Stimulated activated CD8-positive, alpha-beta memory T cell treated with anti-CD3 and anti-CD28 coated beads, Interleukin-4, amount 100 ng/mL, for 1 hour (primary cell): ENCODE measurements around the gene FAM167B.
A peak's percentile ranks its signal among the peaks of the same experiment; 100 is the strongest.
"Not testable (repeated sequence)": the region's sequence is repeated elsewhere in the genome, so short reads cannot be mapped to it uniquely, and the experiment has no call there.

Source experiments
- DNase-seq, 2 donors: peaks; one replicate each; pipeline ENCODE4 v3.0.0-alpha.2; 2020; ENCODE audit warnings: low read depth in 2 of 2, low spot score in 1 of 2

FAM167B gene

GRCh38 chr1:32257227-32257508 lies 10.1 kb downstream of the FAM167B start:
- DNase-seq = no peak

GRCh38 chr1:32263236-32263593 lies 16.2 kb downstream of the FAM167B start:
- DNase-seq = not testable (repeated sequence)

GRCh38 chr1:32263744-32264143 lies 16.7 kb downstream of the FAM167B start:
- no peak for DNase-seq

- no peak for DNase-seq
Observed at GRCh38 chr1:32265846-32266245, 18.8 kb downstream of the FAM167B start.

DNA sequence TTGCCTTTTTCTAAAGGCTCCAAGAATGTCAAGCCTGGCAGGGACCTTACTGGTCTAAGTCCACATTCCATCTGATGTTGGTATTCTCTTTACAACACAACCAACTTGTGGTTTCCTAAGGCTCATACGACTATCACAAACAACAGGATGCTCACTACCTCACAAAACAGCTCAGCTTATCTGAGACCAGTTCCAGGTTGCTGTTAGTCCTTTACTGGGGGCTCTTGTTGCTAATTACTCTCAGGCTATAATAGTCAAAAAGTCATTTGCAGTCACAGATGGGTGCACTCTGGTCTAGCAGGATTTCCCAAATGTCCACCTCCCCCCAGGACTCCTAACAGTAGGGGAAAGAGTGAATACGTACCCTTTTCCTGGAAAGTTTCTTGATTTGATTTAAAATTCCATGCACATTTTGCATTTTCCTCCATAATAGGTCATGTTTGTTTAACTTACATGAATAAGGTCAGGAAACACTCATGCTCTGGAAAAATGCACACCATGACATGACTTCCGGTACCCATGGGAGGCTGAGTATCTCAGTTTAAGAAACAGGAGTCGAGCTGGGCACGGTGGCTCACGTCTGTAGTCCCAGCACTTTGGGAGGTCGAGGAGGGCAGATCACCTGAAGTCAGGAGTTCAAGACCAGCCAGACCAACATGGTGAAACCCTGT lies 20.0 kb downstream of the FAM167B start:
- DNase-seq = no peak

DNA sequence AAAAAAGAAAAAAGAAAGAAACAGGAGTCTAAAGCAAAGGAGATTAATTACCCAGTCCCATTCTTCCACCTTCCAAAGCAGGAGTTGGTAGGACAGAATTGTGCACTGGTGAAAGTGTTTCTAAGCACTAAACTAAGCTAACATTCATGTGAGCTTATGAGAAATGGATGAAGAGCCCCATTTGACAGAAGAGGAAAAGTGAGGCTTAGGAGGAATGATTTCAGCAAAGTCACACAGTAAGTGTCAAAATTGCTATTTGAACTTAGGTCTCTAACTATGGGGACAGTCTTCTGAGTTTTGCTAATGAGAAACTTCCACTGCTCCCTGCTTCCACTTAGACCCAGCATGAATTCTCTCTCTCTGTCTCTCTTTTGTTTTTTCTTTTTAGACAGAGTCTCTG lies 22.7 kb downstream of the FAM167B start:
- DNase-seq = no peak

DNA sequence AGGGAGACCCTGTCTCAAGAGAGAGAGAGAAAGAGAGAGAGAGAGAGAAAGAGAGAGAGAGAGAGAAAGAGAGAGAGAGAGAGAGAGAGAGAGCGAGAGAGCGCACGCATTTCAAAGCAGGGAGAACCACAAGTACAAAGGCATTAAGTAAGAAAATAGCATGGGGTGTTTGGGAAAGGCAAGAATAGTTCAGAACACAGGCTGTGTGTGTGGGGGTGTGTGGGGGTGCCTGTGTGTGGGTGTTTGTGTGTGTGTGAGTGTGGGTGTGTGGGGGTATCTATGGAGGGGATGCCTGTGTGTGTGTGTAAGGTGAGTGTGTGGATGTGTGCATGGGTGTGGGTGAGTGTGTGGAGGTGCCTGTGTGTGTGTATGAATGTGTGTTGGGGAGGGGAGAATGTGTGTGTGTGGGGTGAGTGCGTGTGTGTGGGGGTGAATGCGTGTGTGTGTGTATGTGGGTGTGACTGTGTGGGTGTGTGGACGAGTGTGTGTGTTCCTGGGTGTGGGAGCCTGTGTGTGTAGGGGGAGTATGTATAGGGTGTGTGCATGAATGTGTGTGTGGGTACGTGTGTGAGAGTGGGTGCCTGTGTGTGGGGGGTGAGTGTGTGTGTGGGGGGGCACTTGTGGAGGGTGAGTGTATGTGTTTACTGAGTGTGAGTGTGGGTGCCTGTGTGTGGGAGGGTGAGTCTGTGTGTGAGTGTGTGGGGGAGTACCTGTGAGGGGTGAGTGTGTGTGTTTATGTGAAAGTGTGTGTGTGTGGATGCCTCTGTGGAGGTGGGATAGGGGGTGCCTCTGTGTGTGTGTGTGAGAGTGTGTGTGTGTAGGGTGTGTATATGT lies 25.8 kb downstream of the FAM167B start:
- DNase-seq = no peak

- DNase-seq = peak; percentile 43 to 79
Observed at GRCh38 chr1:32273391-32274208, 26.6 kb downstream of the FAM167B start.

GRCh38 chr1:32274646-32275340 lies 27.8 kb downstream of the FAM167B start:
- DNase-seq = no peak

DNA sequence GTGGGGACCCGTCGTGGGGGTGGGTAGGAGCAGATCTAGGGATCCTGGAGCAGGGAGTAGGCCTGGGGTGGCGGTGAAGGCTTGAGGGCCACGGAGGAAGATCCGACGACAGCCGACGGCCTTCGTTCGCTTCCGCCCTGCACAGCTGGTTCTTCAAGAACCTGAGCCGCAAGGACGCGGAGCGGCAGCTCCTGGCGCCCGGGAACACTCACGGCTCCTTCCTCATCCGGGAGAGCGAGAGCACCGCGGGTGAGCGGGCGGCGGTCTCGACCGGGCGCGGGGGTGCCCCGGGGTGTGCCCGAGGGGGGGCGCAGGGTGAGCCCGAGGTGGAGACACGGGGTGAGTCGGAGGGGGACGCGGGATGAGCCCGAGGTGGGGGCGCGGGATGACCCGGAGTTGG lies 28.4 kb downstream of the FAM167B start:
- no peak for DNase-seq

DNA sequence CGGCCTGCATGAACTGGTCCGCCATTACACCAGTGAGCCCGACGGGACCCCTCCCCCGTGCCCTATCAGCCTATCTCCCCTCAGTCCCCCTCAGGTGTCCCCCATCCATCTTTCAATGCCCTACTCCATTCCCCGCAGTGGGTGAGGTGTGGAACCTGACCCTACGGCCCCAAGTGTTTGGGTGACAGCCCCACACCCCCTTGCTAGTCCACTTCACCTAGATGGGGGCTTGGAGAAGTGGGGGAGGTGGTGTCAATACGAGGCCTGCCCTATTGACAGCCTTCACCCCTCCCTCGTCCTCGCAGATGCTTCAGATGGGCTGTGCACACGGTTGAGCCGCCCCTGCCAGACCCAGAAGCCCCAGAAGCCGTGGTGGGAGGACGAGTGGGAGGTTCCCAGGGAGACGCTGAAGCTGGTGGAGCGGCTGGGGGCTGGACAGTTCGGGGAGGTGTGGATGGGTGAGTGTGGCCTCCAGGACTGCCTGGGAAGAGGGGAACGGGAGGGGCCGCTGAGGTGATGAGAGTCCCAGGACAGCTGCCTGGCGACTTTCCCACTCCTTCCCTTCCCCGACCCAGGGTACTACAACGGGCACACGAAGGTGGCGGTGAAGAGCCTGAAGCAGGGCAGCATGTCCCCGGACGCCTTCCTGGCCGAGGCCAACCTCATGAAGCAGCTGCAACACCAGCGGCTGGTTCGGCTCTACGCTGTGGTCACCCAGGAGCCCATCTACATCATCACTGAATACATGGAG lies 29.2 kb downstream of the FAM167B start:
- no peak for DNase-seq

GRCh38 chr1:32284777-32285176 lies 37.8 kb downstream of the FAM167B start:
- DNase-seq = not testable (repeated sequence)

- DNase-seq = no peak
Observed at GRCh38 chr1:32285658-32286057, 38.6 kb downstream of the FAM167B start.

GRCh38 chr1:32286763-32287162 lies 39.7 kb downstream of the FAM167B start:
- DNase-seq = no peak

DNA sequence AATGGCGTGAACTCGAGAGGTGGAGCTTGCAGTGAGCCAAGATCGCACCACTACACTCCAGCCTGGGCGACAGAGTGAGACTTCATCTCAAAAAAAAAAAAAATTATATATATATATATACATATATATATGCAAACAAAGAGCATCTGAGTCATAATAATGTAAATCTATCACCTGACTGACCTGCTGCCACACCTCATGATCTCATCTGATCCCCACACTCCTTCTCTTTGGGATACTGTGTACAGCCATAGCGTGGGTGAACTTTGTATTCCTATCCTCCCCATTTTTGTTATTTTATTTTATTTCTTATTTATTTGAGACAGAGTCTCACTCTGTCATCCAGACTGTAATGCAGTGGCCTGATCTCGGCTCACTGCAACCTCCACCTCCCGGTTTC lies 42.2 kb downstream of the FAM167B start:
- DNase-seq = no peak

DNA sequence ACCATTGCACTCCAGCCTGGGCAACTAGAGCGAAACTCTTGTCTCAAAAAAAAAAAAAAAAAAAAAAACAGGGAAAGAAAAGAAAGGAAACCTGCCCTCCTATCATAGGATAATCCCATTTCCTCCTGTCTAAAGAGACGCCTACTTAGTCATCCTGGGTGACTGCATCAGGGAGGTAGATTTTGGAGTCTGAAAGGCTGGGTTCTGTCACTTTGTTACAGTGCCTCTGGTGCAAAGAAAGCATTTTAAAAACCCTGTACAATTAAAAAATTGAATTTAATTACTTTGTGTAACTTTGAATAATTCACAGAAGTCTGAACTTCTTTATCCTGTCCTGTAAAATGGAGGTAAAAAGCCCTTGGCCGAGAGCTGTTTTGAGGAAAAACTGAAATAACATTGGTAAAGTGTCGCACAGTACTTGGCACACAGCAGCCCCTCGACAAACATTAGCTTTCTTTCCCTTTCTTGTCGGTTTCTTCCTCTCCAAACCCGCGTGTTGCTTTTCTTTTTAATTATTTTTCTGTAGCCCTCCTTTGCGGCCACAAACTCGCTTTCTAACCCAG lies 44.2 kb downstream of the FAM167B start:
- DNase-seq = no peak

- peak; percentile 88 to 94 for DNase-seq
Observed at GRCh38 chr1:32291708-32292538, 44.9 kb downstream of the FAM167B start, which contains the start of gene HDAC1. HDAC1 (plus strand) TSS chr1:32292083; CDS start chr1:32292170, 87 bp downstream.

DNA sequence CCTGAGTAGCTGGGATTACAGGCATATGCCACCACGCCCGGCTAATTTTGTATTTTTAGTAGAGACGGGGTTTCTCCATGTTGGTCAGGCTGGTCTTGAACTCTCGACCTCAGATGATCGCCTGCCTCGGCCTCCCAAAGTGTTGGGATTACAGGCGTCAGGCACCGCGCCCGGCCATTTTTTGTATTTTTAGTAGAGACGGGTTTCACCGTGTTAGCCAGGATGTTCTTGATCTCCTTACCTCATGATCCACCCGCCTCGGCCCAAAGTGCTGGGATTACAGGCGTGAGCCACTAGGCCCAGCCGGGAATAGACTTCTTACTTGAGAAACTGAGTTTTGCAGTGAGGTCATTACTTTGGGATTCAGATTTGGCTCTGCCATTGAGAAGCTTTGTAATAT lies 51.2 kb downstream of the FAM167B start:
- DNase-seq = not testable (repeated sequence)
